NCI-H1694 (cell line): ENCODE measurements around the gene PLK3.
"Not testable (repeated sequence)": the region's sequence is repeated elsewhere in the genome, so short reads cannot be mapped to it uniquely, and the experiment has no call there.

Experiments used
- DNase-seq: peaks from one replicate; lab custom pipeline; 2025; lab: John Stamatoyannopoulos, UW

PLK3 gene

DNA sequence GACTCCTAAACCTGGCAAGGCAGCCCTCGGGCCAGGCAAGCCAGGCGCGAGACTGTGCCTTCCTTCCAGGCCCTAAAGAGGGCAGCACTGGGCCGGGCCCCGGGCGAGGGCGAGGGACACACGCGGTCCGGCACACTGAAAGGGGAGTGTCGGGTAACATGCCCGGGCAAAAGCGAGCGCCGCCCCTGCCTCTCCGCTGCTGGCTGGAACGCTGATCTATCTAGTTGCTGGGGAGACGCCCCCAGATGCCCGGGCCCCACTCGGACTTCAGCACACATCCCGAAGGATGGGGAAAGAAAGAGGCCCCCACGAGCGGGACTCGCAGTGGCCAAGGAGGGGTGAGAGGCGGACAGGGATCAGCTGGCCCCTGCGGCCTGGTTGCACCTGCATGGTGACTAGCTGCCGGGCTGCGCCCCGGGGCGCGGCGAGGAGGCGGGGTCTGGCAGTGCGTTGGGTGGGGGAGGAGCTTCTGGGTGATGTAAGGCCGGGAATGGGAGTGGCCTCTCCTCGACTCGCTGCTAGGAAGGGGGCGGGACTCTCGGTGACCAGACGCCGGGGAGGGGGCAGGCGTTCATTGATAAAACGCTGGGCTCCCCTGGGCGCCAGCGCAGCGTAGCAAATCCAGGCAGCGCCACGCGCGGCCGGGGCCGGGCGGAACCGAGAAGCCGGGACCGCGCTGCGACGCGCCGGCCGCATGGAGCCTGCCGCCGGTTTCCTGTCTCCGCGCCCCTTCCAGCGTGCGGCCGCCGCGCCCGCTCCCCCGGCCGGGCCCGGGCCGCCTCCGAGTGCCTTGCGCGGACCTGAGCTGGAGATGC, at the start of gene PLK3:
TSS of gene PLK3 (plus strand) at position 608 of the 815 bp plus-strand sequence. CDS start at position 695, 87 bp downstream.
- peak; percentile 96 for DNase-seq

DNA sequence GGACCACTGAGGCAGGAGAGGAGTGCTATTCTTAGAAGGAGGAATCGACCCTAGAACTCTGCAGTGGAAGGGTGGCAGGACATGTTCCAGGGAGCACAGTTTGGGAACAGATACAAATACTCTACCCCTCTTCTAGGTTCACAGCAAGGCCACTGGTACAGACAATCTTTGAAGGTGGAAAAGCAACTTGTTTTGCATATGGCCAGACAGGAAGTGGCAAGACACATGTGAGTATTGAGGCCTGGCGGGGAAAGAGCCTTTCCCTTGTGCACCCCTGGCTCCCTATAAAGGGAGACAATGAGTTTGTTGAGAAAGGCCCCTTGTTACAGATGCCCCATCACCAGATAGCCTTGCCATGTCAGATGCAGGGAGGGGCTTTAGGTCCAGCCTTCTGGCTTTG, 42.8 kb upstream of the PLK3 start:
- DNase-seq: no peak

DNA sequence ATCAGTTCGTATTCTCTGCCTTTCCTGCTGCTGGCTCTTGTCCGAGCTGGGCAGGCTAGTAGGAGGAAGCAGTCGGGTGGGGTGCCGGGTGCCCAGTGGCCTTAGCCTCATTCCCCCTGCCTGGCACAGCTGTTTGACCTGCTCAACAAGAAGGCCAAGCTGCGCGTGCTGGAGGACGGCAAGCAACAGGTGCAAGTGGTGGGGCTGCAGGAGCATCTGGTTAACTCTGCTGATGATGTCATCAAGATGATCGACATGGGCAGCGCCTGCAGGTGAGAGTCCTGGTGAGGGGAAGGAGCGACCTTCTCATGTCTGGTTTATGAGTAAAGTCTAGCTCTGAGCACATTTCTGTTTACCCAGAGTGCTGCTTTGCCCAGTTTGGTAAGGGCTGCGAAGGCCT, 41.1 kb upstream of the PLK3 start:
- DNase-seq: no peak

DNA sequence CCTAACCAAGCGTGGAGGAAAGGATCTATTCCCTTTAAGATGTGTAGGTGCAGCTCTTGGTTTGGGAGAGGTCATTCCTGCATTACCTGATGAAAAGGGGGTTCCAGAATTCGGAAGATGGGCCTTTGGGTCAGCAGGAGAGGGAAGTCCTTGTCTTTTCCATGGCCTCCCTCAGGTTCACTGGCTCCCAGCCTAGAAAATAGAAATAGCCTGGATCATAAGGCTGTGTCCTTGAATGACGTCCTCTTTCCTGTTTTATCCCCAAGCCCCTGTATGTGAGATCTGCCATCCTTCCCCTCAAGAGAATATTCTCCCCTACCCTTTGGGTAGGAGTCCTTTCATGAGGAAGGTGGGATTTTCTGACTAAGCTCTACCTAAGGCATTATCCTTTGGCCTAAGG, 39.3 kb upstream of the PLK3 start:
- DNase-seq: no peak

DNA sequence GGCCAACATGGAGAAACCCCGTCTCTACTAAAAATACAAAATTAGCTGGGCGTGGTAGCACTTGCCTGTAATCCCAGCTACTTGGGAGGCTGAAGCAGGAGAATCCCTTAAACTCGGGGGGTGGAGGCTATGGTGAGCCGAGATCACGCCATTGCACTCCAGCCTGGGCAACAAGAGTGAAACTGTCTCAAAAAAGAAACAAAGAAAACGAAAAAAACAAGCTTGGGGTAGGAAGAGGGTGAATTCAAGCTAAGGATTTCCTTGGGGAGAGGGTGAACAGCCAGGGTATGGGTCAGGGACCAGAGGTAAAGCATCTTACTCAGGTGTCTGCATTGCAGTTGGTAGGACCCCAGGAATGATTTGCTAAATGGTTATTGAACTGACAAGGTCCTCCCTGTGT, 33.8 kb upstream of the PLK3 start:
- DNase-seq: not testable (repeated sequence)

DNA sequence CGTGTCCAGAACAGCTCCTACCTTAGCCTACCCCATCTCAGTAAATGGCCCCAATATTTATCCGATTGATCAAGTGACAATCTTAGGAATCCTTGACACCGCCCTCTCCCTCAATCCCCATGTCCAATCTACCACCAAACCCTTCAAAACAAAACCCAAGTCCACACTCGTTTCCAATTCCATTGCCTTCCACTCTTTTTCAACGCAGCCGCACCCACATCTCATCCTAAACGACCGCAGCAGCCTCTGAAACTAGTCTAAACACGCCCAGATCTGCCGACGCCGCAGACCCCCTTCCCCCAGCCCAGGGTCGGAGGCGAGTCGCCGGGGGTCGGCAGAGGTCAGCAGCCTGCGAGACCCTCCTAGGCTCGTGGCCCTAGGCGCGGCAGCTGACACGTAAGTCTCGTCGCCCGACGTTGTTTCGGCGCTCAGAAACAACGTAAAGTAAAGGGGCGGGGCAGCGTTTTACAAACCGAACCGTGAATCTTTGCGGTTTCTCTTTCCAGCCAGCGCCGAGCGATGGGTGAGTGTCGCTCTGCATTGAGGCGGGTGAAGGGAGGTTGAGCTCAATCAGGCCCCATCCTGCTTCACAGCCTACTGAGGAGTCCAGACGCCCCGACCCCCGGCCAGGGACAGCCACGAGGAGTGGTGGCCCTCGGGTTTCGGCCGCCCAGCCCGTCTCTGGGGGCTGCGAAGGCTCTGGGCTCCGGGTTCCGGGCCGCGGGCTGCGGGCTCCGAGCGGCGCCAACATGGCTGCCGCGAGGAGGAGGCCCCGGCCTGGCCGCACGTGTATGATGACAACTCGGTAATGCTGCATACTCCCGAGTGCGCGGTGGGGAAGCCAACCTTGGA, 24.9 kb upstream of the PLK3 start, which contains the start of gene RPS8:
TSS of gene RPS8 (plus strand) at position 463 of the 852 bp plus-strand sequence. CDS start at position 520, 57 bp downstream.
- peak; percentile 96 for DNase-seq

DNA sequence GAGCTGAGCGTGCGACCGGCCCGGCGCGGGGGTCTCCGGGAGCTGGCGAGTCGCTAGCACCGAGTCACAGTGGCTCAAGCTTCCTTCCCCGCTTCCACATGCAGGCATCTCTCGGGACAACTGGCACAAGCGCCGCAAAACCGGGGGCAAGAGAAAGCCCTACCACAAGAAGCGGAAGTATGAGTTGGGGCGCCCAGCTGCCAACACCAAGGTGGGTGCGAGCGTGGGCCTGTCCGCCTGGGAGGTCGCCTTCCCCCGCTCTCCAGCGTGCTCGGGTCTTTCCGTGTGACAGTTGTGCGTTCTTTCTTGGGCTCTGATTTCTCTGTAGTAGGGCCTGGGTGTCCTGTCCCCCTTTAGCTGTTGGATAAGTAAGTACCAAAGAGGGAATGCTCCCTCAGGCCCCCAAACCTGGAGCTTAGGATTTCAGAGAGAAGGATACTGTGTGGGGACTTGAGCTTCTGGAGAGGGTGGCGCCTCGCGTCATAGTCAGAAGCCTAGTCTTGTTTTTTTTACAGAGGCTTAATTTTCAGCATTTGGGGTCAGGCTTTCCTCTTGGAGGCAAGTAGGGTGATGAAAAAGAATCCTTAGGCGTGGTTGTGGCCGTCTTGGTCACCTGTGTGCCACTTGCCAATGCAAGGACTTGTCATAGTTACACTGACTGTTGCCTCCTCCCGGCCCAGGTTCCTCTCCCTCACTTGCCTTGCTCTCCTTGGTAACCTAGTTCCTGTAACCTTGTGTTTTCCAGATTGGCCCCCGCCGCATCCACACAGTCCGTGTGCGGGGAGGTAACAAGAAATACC, 24.0 kb upstream of the PLK3 start:
- DNase-seq: no peak

DNA sequence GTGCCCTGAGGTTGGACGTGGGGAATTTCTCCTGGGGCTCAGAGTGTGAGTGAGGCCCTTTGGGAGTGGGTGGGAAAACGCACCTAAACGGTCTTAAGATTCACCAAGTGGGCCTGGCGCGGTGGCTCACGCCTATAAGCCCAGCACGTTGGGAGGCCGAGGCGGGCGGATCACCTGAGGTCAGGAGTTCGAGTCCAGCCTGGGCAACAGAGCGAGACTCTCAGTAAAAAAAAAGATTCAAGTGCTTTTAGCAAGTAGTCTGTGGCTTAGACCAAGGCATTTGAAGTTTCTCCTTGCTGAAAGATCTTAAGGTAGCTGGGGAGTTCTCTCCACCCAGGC, 23.5 kb upstream of the PLK3 start:
- DNase-seq: no peak

DNA sequence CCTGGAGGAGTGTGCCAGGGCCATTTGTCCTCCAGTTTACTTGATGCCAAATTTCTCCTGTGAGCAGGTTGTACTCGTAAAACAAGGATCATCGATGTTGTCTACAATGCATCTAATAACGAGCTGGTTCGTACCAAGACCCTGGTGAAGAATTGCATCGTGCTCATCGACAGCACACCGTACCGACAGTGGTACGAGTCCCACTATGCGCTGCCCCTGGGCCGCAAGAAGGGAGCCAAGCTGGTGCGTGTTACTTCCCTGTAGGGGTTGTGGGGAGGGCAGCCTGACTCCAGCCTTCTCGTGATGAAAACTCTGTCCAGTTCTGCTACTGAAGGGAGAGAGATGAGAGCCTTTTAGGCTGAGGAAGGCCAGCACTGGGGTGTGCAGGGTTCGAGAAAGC, 22.6 kb upstream of the PLK3 start:
- no peak for DNase-seq

DNA sequence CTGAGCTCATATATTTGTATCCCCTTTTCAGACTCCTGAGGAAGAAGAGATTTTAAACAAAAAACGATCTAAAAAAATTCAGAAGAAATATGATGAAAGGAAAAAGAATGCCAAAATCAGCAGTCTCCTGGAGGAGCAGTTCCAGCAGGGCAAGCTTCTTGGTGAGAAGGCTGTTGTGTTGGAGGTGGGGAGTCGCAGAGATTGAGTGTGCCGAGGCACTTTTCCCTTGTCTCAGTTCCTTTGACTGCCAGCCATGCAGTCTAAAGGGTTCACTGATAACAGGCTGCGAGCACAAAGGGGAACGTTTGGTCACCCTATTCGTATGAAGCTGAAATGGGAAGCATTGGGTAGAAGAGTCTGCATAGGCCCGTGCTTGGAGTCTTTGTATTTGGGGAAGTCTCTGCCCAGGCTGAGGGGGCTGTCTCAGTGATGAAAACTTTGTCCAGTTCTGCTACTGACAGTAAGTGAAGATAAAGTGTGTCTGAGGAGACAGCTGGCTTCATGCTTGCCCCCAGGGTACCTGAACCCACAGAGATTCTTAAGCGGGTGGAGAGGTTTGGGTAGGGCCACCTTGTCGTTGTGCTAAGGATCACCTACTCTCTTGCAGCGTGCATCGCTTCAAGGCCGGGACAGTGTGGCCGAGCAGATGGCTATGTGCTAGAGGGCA, 22.1 kb upstream of the PLK3 start:
- no peak for DNase-seq

DNA sequence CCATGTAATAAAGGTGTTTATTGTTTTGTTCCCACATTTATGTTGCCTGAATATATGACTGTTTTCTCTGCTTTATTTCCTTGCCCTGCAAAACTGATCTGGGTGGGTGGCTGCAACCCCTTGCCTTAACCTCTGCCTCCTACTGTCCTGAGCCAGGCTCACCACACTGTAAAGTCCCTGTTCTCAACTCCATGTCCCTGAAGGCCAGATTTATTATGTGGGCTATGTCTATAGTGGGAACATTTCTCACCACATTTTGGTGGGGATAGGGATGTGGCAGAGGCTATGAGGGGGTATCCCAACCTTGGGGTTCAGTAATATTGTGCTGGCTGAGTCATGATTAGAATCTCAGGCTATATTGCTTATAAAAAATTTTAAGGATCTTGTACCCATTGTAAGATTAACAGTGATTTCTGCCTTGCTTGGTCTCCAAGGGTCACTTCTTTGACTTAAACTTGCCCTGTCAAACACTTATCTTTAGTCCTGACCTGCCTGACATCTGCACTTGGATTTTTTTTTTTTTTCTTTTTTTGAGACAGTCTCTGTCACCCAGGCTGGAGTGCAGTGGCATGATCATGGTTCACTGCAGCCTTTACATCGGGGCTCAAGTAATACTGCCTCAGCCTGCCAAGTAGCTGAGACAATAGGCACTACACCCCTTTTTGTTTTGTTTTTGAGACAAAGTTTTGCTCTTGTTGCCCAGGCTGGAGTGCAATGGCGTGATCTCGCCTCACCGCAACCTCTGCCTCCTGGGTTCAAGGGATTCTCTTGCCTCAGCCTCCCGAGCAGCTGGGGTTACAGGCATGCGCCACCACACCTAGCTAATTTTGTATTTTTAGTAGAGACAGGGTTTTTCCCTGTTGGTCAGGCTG, 21.2 kb upstream of the PLK3 start:
- no peak for DNase-seq

DNA sequence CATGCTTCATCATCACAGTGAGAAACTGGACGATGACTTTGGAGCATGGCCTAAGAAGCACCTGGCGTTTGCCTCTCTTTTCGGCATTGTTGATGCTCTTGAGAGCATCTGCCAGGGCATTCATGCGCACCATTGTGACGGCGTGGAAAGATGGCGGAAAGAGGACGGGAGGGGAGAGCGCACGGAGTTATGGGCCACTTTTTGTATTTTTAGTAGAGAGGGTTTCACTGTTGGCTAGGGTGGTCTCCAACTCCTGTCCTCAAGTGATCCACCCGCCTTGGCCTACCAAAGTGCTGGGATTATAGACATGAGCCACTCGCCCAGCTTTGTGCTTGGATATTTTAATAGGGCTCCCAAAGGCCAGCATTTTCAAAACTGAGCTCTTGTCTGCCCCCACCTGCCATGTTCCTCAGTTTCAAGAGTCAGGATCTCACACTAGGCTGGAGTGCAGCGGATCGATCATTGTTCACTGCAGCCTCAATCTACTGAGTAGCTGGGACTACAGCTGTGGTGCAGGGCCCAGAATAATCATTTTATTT, 19.5 kb upstream of the PLK3 start:
- no peak for DNase-seq

DNA sequence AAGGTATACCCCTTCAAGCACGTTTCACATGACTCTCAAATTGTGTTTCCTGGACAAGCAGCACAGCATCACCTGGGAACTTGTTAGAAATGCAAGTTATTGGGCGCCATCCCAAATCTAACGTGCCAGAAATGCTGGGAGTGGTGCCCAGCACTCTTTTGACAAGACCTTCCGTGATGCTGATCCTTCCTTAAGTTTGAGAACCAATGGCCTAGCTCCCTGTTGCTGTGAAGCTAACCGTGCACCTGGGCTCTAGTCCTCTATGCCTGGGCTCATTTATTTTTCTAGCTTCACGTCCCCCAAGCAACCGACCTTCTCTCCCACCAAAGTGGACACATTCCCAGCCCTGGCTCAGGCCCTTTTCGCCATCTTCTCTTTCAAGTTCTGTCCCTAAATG, 16.5 kb upstream of the PLK3 start:
- DNase-seq: no peak

DNA sequence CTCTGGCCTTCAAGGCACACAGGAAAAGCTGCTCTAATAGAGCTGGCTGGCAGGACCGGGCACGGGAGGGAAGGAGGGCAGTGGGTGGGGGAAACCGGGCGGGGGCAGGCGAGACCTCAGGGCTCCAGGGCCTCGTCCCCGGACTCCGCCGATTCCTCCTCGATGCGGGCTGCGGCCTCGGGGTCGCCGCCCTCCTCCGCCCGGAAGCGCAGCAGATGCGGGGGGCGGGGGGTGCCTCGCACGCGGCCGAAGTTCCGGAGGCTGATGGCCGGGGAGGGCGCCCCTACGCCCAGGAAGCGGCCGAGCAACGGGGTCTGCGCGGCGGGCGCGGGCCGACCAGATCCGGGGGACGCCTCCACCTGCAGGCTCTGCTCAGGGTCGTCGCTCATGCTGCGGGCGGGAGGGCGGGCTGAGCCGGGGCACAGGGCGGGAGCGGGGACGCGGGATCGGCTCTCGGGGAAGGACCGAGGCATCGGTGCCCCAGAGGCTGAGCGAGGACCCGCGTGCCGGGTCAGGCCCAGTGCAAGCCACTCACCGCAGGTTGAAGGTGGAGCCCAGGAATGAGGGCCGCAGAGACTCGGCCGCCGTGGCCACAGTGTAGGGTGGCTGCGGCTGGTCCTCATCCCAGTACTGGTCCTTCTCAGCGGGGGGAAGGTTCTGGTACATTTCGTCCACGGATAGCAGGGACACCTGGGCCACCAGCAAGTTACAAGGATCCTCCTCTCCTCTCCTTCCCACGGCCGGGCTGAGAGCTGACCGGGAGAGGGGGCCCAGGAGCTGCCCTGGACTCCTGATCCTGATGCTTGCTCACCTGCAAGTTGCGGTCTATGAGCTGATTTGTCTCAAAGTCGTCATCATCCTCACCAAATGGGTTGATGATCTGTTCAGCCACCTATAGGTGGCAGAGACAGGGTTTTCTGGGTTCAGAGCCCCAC, 15.8 kb upstream of the PLK3 start:
- no peak for DNase-seq

DNA sequence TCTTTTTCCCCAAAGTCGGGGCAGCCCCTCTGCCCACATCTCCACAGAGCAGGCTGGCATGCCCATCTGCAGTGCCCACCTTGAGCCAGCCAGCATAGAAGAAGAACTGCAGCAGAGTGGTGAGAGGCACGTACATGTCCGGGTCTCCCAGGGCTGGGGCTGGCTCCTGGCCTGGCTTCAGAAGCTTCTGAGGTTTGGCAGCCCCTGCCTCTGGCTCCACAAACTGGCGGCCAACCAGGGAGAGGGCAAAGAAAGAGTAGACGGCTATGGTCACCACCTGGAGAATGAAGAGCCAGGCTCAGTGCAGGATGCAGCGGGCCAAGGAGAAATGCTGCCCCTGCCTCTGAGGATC, 15.2 kb upstream of the PLK3 start:
- DNase-seq: no peak

DNA sequence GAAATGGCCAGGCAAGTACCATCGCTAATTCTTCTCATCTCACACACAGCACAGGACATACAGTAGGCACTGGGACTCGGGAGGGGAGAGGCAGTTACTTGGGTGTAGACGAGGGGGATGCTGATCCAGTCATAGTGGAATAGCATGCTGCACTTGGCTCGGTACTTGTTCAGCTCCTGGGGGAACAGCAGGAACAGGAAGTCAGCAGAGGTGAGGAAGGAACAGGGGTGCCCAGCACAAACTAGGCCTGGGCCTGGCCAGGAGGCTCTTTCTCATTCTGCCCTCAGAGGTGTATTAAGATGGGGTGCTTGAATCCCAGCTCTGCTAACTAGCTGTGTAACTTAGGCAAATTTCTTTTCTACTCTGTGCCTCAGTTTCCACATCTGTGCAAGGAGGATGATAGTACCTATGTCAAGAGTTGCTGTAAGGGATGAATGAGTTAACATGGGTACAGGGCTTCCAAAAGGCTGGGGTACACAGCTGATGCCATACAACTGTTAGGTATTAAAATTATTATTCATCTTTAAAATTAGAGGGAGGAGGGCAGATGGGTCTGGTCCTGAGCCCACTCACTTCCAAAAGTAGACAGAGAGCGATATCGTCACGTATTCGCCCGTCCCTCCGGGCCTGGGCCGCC, 14.6 kb upstream of the PLK3 start:
- no peak for DNase-seq

DNA sequence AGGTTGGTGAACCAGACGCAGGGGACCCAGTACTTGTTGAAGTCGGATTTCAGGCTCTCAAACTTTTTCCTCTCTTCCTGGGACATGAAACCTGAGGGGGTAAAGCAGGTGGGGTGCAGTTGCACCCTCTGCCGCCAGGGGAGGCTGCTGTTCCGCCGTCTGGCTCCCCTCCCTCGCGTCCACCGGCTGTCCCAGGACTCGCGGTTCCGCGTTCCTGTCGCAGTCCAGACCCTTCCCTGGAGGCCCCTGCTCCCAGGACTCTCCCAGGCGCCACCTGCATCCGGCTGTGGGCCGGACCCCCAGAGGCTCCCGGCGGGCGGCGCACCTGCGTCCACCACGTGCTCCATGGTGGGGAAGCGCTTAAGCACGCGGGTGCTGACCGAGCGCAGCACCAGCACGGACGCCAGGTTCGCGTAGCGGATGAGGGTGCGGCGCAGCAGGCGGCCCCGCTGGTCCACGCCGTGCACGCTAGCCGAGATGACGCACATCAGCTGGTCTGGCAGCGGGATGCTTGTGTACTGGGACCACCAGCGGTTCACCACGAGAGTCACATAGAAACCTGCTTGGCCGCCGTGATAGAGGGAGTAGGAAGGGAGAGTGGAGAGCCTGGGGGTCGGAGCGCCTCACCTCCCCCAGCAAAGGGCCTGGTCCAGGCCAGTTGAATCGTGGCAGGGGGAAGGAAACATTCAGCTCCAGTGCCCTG, 13.9 kb upstream of the PLK3 start:
- DNase-seq: peak; percentile 59

DNA sequence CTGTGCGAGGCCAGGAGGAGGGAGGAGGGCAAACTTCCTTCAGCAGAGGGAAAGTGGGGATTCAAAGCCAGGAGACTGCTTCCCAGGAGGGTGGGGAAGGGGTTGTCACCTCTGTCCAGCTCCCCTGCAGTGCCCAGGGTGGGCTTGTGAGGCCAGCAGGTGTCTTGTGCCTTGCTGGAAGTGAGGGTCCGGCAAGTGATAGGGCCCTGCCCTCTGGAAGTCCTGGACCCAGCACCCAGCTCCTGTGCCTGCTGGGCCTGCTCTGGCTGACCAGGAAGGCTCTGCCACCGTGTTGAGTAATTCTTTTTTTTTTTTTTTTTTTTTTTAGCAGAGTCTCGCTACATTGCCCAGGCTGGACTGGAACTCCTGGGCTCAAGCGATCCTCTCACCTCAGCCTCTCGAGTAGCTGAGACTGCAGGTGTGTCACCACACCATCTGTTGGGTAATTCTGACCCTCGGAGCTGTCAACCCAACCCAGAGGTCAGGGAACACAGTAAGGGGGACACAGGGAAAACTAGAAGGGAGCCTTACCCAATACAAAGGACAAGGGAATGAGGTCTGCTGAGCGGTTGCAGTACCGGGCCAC, 13.2 kb upstream of the PLK3 start:
- DNase-seq: no peak
